DND-41 (cell line): Measurements from ENCODE around the gene EHMT1.
"Not testable (repeated sequence)": the region's sequence is repeated elsewhere in the genome, so short reads cannot be mapped to it uniquely, and the experiment has no call there.

ENCODE experiments used
- ATAC-seq: fragments of 200-7000 bp; cut with Tn5 transposase; 3 replicates; pipeline ENCODE4 v1.9.1; 2021; ENCODE audit warnings: low read depth; ENCODE audit not compliant: insufficient read depth
- DNase-seq: peaks from one replicate; pipeline ENCODE4 v3.0.0-alpha.2; 2020
- H2AFZ ChIP-seq: 2 replicates; pipeline ENCODE4 v1.6.0; 2012; ENCODE audit warnings: low read depth, low read length
- H3K27ac ChIP-seq: 2 replicates; pipeline ENCODE4 v1.5.1; 2012; ENCODE audit warnings: low read length, inconsistent platforms
- H3K27me3 ChIP-seq: fragments of 200-600 bp; sonication (generic); 2 replicates; pipeline ENCODE4 v1.6.0; 2012; ENCODE audit warnings: low read length, mild to moderate bottlenecking, inconsistent platforms; ENCODE audit not compliant: insufficient read depth, poor library complexity
- H3K36me3 ChIP-seq: 2 replicates; pipeline ENCODE4 v1.5.1; 2012; ENCODE audit warnings: low read length, inconsistent platforms; ENCODE audit not compliant: insufficient read depth
- H3K4me1 ChIP-seq: 2 replicates; pipeline ENCODE4 v1.5.1; 2012; ENCODE audit warnings: mild to moderate bottlenecking, low read length; ENCODE audit not compliant: insufficient read depth
- H3K4me2 ChIP-seq: 2 replicates; pipeline ENCODE4 v1.6.0; 2012; ENCODE audit warnings: mild to moderate bottlenecking, moderate library complexity, low read length, inconsistent platforms; ENCODE audit not compliant: insufficient read depth
- H3K4me3 ChIP-seq, 2 experiments: fragments of 200-600 bp in 1 of 2; shearing (Covaris generic) in 1 of 2; 2 replicates each; pipeline ENCODE4 v1.5.1; 2012 to 2016; ENCODE audit warnings: inconsistent platforms in 2 of 2, low read length in 2 of 2, mild to moderate bottlenecking in 2 of 2, low read depth in 1 of 2, moderate library complexity in 1 of 2
- H3K79me2 ChIP-seq: 2 replicates; pipeline ENCODE4 v1.6.0; 2012; ENCODE audit warnings: low read length, inconsistent platforms; ENCODE audit not compliant: insufficient read depth
- H3K9ac ChIP-seq: 2 replicates; pipeline ENCODE4 v1.6.0; 2012; ENCODE audit warnings: low read depth, mild to moderate bottlenecking, inconsistent platforms, low read length, moderate library complexity
- H3K9me3 ChIP-seq: 2 replicates; pipeline ENCODE4 v1.5.1; 2012; ENCODE audit warnings: low read length, moderate library complexity, mild to moderate bottlenecking, inconsistent platforms; ENCODE audit not compliant: insufficient read depth, severe bottlenecking
- H4K20me1 ChIP-seq: 2 replicates; pipeline ENCODE4 v1.6.0; 2012; ENCODE audit warnings: low read length; ENCODE audit not compliant: insufficient read depth
- EZH2 ChIP-seq: IDR thresholded peaks from 3 replicates; pipeline ENCODE4 v1.6.1; 2012; ENCODE audit warnings: borderline replicate concordance, low read depth, mild to moderate bottlenecking, moderate library complexity, low read length, inconsistent platforms; ENCODE audit not compliant: severe bottlenecking
- TF ChIP-seq, protein P1 (sequence below): IDR thresholded peaks from 2 replicates; pipeline ENCODE4 v1.5.1; 2012; ENCODE audit warnings: borderline replicate concordance, low read length, moderate library complexity, mild to moderate bottlenecking; ENCODE audit not compliant: poor library complexity, severe bottlenecking; ENCODE audit errors: extremely low read depth

The EHMT1 gene

GRCh38 chr9:137734181-137734580, 115.4 kb downstream of the EHMT1 start:
- Histone ChIP-seq H3K4me1 (no peaks in the 10 kb centered on the region), H3K9me3 (peaks cover 33% of the 10 kb centered on the region), H3K27me3 (no peaks in the 10 kb centered on the region), H3K4me2 (no peak overlapping the region), H4K20me1 (no peaks in the 10 kb centered on the region), H3K36me3 (peaks cover 57% of the 10 kb centered on the region), H3K27ac (no peak overlapping the region), H3K9ac (no peak overlapping the region), H2AFZ (no peak overlapping the region), H3K79me2 (peaks cover 2% of the 10 kb centered on the region; the same call in 1 of the 2 replicates), H3K4me3 (no peak overlapping the region)
- DNase-seq = no peak
- no peak for ATAC-seq
- no peak for TF ChIP-seq EZH2
- TF ChIP-seq, protein P1, sequence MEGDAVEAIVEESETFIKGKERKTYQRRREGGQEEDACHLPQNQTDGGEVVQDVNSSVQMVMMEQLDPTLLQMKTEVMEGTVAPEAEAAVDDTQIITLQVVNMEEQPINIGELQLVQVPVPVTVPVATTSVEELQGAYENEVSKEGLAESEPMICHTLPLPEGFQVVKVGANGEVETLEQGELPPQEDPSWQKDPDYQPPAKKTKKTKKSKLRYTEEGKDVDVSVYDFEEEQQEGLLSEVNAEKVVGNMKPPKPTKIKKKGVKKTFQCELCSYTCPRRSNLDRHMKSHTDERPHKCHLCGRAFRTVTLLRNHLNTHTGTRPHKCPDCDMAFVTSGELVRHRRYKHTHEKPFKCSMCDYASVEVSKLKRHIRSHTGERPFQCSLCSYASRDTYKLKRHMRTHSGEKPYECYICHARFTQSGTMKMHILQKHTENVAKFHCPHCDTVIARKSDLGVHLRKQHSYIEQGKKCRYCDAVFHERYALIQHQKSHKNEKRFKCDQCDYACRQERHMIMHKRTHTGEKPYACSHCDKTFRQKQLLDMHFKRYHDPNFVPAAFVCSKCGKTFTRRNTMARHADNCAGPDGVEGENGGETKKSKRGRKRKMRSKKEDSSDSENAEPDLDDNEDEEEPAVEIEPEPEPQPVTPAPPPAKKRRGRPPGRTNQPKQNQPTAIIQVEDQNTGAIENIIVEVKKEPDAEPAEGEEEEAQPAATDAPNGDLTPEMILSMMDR = no peak

- peaks cover 12% of the 10 kb centered on the region for H3K9me3 ChIP-seq
- H3K4me1 ChIP-seq, H3K79me2 ChIP-seq, H3K27ac ChIP-seq, ATAC-seq, H3K4me3 ChIP-seq, H3K27me3 ChIP-seq, DNase-seq, H3K4me2 ChIP-seq, H3K9ac ChIP-seq, H2AFZ ChIP-seq: not testable (repeated sequence)
- peaks cover 41% of the 10 kb centered on the region for H3K36me3 ChIP-seq
- peaks cover 14% of the 10 kb centered on the region for H4K20me1 ChIP-seq
Measured at GRCh38 chr9:137738182-137738696, 119.4 kb downstream of the EHMT1 start.

GRCh38 chr9:137738703-137739102, 119.9 kb downstream of the EHMT1 start:
- no peak overlapping the region for H3K9ac ChIP-seq

More at GRCh38 chr9:137738703-137739102, 119.9 kb downstream of the EHMT1 start:
- H3K9me3 ChIP-seq = peaks cover 8% of the 10 kb centered on the region
- H2AFZ ChIP-seq = no peak overlapping the region
- H3K79me2 ChIP-seq = no peaks in the 10 kb centered on the region
- H3K4me3 ChIP-seq = no peak overlapping the region
- peaks cover 14% of the 10 kb centered on the region for H4K20me1 ChIP-seq
- H3K27me3 ChIP-seq = no peaks in the 10 kb centered on the region
- H3K4me1 ChIP-seq = no peaks in the 10 kb centered on the region
- H3K27ac ChIP-seq = no peak overlapping the region
- TF ChIP-seq EZH2 = no peak
- TF ChIP-seq, protein P1 = no peak
- DNase-seq (no peak), ATAC-seq (no peak)
- no peak overlapping the region for H3K4me2 ChIP-seq
- H3K36me3 ChIP-seq = peaks cover 41% of the 10 kb centered on the region
